Left colon (tissue), 2 donors: Measurements from ENCODE around the gene HACD2. TPM values are rescaled to one million over a fixed set of nuclear protein-coding genes. Genes with fewer than 3 reads are reported as not detected.
"Not testable (repeated sequence)": the region's sequence is repeated elsewhere in the genome, so short reads cannot be mapped to it uniquely, and the experiment has no call there.

Source experiments
- ATAC-seq: fragments of 200-7000 bp; cut with Tn5 transposase; one replicate; pipeline ENCODE4 v1.9.1; 2020; ENCODE audit warnings: mild to moderate bottlenecking, moderate library complexity
- DNase-seq, 2 donors: peaks; one replicate each; pipeline ENCODE4 v3.0.0-alpha.2; 2020
- intact Hi-C, 2 donors: fragments of 100-400 bp; cut with DNase I in 1 of 2; cut with micrococcal nuclease in 1 of 2; formaldehyde crosslinking; loops; one replicate each; pipeline versions ENCODE4 v1.11.2 to v1.14.0; 2022; cut with DNase I, micrococcal nuclease
- total RNA-seq, 2 donors: library from RNA; stranded (reverse); fragmentation: NEBNext Ultra II Directional; extraction: Animal tissue kit (Norgen Biotek cat#: 25700); gene quantifications; one replicate each; pipeline ENCODE4 v1.2.1, GENCODE V29; 2021
- donor health status: DM: no; HTN: no; CAD: no.
- donor health status: DM: yes; HTN: yes; CAD: no.

The HACD2 gene
- total RNA-seq, 2 donors from 2014 or later: 60.8 to 63.5 TPM

DNA sequence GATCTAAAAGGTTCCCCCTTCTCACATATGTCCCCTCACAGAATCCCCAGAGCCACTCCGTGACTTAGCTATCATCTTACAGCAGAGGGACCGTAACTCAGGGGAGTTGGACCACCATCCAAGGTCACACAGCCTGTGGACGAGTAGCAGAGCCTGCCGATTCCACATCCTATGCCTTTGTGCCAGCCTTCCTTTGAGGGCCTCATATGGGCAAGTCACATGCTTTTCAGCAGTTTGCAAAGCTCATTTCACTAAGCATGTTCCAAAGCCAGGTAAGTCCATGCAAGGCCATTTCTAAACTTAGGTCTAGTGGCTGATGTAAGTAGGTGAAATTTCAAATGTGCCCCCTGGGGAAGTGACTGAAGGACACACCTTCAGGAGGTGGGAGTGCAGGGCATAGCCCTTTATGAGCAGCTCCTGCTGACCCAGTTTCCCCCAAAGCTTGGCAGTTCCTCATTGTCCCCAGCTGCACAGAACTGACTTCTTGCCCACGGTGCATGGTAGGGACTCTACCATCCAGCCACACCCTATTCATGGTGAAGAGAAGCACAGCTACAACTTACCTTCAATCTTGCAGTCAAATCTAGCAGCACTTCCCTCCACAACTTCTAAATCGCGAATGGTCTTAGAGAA is 33.3 kb upstream of the HACD2 start:
- ATAC-seq (no peak), DNase-seq (no peak)
- intact Hi-C loops: no loop called here

GRCh38 chr3:123616593-123616992 is 31.7 kb upstream of the HACD2 start:
- DNase-seq (no peak), ATAC-seq (no peak)
- intact Hi-C loops: no loop called here

GRCh38 chr3:123613543-123613942 is 28.7 kb upstream of the HACD2 start:
- no peak for ATAC-seq
- no peak for DNase-seq
- intact Hi-C loops: no loop called here

- intact Hi-C loops, DNase-seq, ATAC-seq: not testable (repeated sequence)
These were observed 26.8 kb upstream of the HACD2 start for GRCh38 chr3:123611674-123612073.

DNA sequence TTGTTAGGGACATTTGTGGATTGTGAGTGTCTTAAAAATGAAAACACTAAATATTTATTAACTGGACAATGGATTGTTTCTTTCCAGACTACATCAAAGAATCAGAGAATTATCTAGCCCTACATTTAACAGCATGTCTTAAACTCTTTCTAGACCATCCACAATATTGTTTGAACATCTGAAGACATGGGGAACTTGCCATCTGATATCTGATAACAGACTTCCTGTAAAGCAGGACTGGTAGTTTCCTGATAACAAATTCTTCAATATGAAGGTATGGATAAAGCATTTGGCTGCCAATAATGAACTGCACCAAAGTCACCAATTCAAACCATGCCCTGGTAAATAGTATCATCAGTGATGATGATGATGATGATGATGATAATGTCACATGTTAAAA is 26.2 kb upstream of the HACD2 start:
- intact Hi-C loops: no loop called here
- no peak for ATAC-seq
- no peak for DNase-seq

DNA sequence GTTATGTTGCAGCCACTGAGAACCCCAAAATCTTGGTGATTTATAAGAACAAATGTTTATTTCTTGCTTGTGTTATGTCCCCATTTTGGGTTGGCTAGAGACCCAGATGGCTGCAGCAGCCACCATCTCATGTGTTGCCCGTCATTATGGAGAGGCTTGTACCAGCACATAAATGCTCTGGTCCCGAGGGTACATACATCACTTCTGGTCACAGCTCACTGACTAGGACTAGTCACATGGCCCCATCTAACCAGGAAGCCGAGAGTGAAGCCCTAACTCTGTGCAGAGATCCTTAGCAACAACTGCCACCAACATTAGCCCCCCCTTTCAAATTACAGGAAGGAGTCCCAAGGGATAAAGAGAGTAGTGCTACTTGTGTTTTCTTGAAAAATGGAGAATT is 25.5 kb upstream of the HACD2 start:
- intact Hi-C loops: no loop called here
- ATAC-seq: no peak
- DNase-seq: no peak

DNA sequence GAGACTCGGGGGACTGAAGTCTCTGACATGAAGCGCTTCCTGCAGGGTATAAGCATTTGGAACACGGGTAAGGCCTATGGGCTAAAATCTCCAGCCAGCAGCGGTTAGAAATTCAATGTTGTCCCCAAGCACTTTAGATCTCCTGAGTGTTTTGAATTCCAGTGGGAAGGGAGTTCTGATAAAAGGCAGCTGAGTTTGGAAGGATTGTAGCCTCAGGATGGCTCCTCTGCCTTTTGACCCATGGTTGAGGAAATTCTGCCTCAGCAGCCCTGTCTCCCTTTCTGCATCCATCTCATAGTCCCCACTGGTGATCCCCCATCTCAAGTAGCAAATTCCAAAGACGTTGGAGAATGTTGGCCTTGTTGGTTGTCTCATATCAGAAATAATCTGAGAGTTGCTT is 24.2 kb upstream of the HACD2 start:
- intact Hi-C loops: no loop called here
- DNase-seq (no peak), ATAC-seq (no peak)

DNA sequence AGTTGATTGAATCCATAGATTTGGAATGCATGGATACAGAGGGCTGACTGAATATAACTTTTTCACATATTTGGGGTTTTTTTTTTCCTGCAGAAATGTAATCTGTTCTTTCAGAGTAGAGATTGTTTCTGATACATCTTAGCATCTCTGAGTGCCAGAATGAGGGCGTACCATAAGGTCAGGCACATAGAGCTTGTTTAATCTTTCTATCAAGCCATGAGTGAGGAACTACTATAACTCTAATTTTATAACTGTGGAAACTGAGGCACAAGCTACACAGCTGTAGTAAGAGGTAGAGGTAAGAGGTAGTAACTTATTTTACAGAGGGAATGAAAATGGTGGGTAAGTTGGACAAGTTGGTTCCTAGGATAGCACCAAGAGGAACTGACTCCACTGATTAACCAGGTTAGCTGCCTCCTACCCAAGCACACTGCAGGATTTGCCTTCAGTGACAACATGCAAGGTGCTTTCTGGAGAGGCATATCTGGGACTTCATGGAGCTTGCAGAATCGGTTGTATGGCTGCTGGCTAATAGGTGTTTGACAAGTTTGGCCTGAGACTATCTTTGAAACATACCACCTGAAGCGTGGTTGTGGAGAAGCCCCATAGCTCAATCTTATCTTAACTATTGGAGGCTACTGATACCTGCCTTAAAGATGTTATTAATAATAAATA is 23.5 kb upstream of the HACD2 start:
- intact Hi-C loops: no loop called here
- no peak for DNase-seq

GRCh38 chr3:123606527-123606926 is 21.7 kb upstream of the HACD2 start:
- ATAC-seq (no peak), DNase-seq (no peak)
- intact Hi-C loops: no loop called here

More for the DNA sequence above, 23.5 kb upstream of the HACD2 start:
- no peak for ATAC-seq

DNA sequence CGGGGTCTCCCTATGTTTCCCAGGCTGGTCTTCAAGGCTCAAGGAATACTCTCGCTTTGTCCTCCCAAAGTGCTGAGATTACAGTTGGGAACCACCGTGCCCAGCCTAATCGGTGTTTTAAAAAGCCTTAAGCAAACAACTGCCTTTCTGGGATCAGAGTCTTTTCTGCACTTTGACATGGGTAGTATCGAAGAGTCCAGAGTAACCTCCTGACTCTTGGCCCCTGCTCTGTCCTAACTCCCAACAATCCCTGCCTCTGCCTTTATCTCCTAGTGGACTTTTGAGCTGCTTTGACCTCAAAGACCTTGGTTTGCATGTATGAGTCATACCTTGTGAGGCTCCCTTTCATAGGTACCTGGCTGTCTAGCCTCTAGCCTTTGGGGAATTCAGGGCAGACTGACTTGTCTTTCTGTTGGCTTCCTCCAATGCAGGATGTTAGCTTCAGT is 21.0 kb upstream of the HACD2 start:
- no peak for DNase-seq
- ATAC-seq: peak; percentile 73
- intact Hi-C loops: no loop called here

- DNase-seq, ATAC-seq, intact Hi-C loops: not testable (repeated sequence)
These were observed 18.3 kb upstream of the HACD2 start for GRCh38 chr3:123603153-123603552.

- peak; percentile 22 to 38 for DNase-seq
- ATAC-seq: peak; percentile 66
- intact Hi-C loops: no loop called here
These were observed 17.5 kb upstream of the HACD2 start for GRCh38 chr3:123602325-123602724.

DNA sequence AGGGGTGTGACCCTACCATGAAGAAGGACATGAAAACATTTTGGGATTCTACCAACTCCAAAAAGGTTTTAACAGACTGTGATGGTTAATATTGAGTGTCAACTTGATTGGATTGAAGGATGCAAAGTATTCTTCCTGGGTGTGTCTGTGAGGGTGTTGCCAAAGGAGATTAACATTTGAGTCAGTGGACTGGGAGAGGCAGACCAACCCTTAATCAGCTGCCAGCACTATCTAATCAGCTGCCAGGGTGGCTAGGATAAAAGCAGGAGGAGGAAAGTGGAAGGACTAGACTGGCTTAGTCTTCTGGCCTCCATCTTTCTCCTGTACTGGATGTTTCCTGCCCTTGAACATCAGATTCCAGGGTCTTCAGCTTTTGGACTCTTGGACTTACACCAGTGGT is 16.0 kb upstream of the HACD2 start:
- DNase-seq, intact Hi-C loops: not testable (repeated sequence)
- ATAC-seq: peak; percentile 64

DNA sequence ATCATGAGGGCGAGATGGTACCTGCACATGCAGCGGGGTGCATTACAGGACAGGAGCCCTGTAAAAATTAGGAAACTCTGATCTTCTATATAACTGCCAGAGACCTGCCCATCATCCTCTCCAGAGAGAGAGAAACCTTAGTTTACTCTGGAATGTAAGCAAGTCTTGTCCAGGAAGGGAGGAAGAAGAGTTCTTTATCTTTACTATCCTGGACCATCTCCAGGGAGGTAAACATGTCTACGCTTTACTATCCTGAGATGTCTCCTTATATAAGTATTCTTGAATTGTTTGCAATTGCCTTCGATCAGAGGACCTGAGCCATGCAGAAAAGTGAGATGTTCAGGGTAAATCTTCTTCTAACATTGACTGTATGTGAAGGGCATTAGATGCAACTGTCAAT is 12.7 kb upstream of the HACD2 start:
- no peak for DNase-seq
- peak; percentile 57 for ATAC-seq
- intact Hi-C loops: no loop called here

DNA sequence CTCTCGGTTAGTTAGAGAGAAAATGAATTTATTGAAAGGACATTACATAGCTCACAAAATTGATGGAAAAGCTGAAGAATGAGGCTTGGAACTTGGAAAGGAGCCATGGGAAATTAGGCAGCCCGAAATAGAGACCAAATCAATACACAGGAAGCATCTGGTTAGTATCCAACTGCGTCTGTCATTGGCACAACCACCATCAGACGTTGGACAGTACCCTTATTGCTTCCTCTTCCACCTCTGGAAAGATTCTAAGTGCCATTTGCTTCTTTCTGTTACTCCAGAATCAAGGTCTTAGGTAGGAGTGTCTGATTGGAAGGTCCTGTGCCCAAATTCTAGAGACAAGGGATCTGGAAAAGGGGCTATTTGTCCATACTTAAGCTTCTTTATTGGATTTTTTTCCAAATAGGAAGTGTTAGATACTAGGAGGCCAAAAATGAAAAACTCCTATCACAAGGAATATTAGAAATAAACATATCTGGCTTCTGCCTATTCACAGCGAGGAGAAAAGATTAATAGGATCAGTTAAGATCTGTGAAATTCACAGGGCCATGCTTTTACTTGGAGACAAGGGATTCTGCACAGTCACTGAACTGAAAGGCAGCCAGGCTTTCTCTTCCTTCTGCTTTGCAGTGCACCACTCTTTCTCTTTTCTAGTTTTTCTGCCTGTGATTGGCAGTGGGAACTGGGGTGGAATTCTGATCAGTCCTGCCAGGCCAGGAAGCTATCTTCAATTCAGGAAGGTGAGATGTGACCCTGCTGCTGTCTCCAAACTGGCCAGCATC is 10.7 kb upstream of the HACD2 start:
- no peak for DNase-seq
- intact Hi-C loops: no loop called here
- no peak for ATAC-seq

DNA sequence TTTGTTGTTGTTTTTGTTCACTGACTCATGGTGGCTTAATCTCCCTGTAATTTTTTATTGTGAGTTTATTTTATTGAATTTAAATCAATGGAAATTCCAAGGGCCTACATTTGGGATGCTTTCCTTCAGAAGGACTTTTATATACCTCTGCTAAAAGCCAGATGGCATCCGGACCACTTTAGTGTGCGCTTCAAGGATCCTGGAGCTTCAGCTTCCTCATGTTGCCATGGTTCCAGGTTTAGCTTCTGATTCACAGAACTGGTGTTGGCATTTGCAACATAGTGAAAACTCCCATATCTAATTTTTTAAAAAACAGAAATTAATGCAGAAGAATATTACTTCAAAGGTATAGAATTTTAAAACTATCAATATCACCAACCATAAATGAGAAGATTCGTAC is 8.5 kb upstream of the HACD2 start:
- no peak for ATAC-seq
- intact Hi-C loops: no loop called here
- DNase-seq: no peak

- DNase-seq (no peak), ATAC-seq (no peak)
- intact Hi-C loops: no loop called here
These were observed 6.0 kb upstream of the HACD2 start for GRCh38 chr3:123590685-123591450.

- intact Hi-C loops: no loop called here
- ATAC-seq (no peak), DNase-seq (no peak)
These were observed 2.5 kb upstream of the HACD2 start for GRCh38 chr3:123587401-123587800.

- DNase-seq: no peak
- no peak for ATAC-seq
- intact Hi-C loops: no loop called here
These were observed 2.1 kb upstream of the HACD2 start for GRCh38 chr3:123586968-123587367.
